ENCODE results near the gene LMO1.

GRCh38 chr11:8196749-8197148, 66.9 kb downstream of the LMO1 start:
- TF ChIP-seq, protein P1, sequence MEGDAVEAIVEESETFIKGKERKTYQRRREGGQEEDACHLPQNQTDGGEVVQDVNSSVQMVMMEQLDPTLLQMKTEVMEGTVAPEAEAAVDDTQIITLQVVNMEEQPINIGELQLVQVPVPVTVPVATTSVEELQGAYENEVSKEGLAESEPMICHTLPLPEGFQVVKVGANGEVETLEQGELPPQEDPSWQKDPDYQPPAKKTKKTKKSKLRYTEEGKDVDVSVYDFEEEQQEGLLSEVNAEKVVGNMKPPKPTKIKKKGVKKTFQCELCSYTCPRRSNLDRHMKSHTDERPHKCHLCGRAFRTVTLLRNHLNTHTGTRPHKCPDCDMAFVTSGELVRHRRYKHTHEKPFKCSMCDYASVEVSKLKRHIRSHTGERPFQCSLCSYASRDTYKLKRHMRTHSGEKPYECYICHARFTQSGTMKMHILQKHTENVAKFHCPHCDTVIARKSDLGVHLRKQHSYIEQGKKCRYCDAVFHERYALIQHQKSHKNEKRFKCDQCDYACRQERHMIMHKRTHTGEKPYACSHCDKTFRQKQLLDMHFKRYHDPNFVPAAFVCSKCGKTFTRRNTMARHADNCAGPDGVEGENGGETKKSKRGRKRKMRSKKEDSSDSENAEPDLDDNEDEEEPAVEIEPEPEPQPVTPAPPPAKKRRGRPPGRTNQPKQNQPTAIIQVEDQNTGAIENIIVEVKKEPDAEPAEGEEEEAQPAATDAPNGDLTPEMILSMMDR (IDR thresholded peaks at IDR 0.05): no peak
- no peak for TF ChIP-seq ZFX (IDR thresholded peaks at IDR 0.05; ENCODE audit: borderline replicate concordance)

Measured in 22Rv1 (cell line).